H9 (cell line): ENCODE data around the gene OR2AJ1. TPM values are rescaled to one million over a fixed set of nuclear protein-coding genes. Genes with fewer than 3 reads are reported as not detected.

Experiments
- DNase-seq: peaks from one replicate; pipeline ENCODE4 v3.0.0-alpha.2; 2017
- H2AFZ ChIP-seq: one replicate; pipeline ENCODE4 v1.6.1; 2013; ENCODE audit warnings: mild to moderate bottlenecking, low read length, control low read depth, moderate library complexity
- H2AK5ac ChIP-seq: 2 replicates; pipeline ENCODE4 v1.6.1; 2013; ENCODE audit warnings: low read length, control low read depth, mixed read lengths; ENCODE audit not compliant: insufficient read length
- H2BK120ac ChIP-seq: one replicate; pipeline ENCODE4 v1.6.1; 2013; ENCODE audit warnings: low read depth, mild to moderate bottlenecking, low read length, control low read depth, inconsistent platforms; ENCODE audit not compliant: poor library complexity, severe bottlenecking
- H2BK12ac ChIP-seq: 2 replicates; pipeline ENCODE4 v1.6.1; 2013; ENCODE audit warnings: low read length, control low read depth, mixed read lengths, low read depth; ENCODE audit not compliant: insufficient read length
- H2BK15ac ChIP-seq: 2 replicates; pipeline ENCODE4 v1.6.1; 2013; ENCODE audit warnings: low read depth, low read length, control low read depth
- H2BK20ac ChIP-seq: one replicate; pipeline ENCODE4 v1.6.1; 2013; ENCODE audit warnings: low read depth, mild to moderate bottlenecking, low read length, control low read depth, inconsistent platforms; ENCODE audit not compliant: poor library complexity, severe bottlenecking
- H2BK5ac ChIP-seq: 2 replicates; pipeline ENCODE4 v1.6.1; 2013; ENCODE audit warnings: low read length, control low read depth, mixed read lengths; ENCODE audit not compliant: insufficient read length
- H3K14ac ChIP-seq: 2 replicates; pipeline ENCODE4 v1.6.1; 2013; ENCODE audit warnings: low read length, control low read depth; ENCODE audit not compliant: insufficient read depth
- H3K18ac ChIP-seq: 2 replicates; pipeline ENCODE4 v1.6.1; 2013; ENCODE audit warnings: low read depth, mild to moderate bottlenecking, mixed read lengths, low read length, control low read depth; ENCODE audit not compliant: insufficient read length
- H3K23ac ChIP-seq: 2 replicates; pipeline ENCODE4 v1.6.1; 2013; ENCODE audit warnings: low read length, control low read depth, mixed read lengths, low read depth; ENCODE audit not compliant: insufficient read length
- H3K23me2 ChIP-seq: 2 replicates; pipeline ENCODE4 v1.6.1; 2013; ENCODE audit warnings: low read depth, mild to moderate bottlenecking, mixed read lengths, low read length, control low read depth; ENCODE audit not compliant: insufficient read length, poor library complexity, severe bottlenecking
- H3K27ac ChIP-seq: 2 replicates; pipeline ENCODE4 v1.5.1; 2013; ENCODE audit warnings: low read length, control low read depth, mixed read lengths, low read depth; ENCODE audit not compliant: insufficient read length
- H3K27me3 ChIP-seq: 2 replicates; pipeline ENCODE4 v1.6.1; 2013; ENCODE audit warnings: low read length, control low read depth, inconsistent platforms; ENCODE audit not compliant: insufficient read depth
- H3K4ac ChIP-seq: 2 replicates; pipeline ENCODE4 v1.6.1; 2013; ENCODE audit warnings: low read depth, mild to moderate bottlenecking, control low read depth, inconsistent platforms, low read length, moderate library complexity
- H3K4me1 ChIP-seq: 2 replicates; pipeline ENCODE4 v1.6.1; 2013; ENCODE audit warnings: low read length, control low read depth, inconsistent platforms; ENCODE audit not compliant: insufficient read depth
- H3K4me2 ChIP-seq: 2 replicates; pipeline ENCODE4 v1.6.1; 2013; ENCODE audit warnings: low read length, control low read depth, mixed read lengths; ENCODE audit not compliant: insufficient read length, insufficient read depth
- H3K56ac ChIP-seq: 2 replicates; pipeline ENCODE4 v1.6.1; 2013; ENCODE audit warnings: low read depth, mild to moderate bottlenecking, mixed read lengths, low read length, control low read depth; ENCODE audit not compliant: insufficient read length
- H3K79me1 ChIP-seq: 2 replicates; pipeline ENCODE4 v1.6.1; 2013; ENCODE audit warnings: low read depth, mild to moderate bottlenecking, moderate library complexity, low read length, control low read depth, inconsistent platforms; ENCODE audit not compliant: insufficient read depth, poor library complexity, severe bottlenecking
- H3K79me2 ChIP-seq: 2 replicates; pipeline ENCODE4 v1.6.1; 2013; ENCODE audit warnings: low read length, control low read depth, inconsistent platforms; ENCODE audit not compliant: insufficient read depth
- H3K9ac ChIP-seq: 2 replicates; pipeline ENCODE4 v1.6.1; 2013; ENCODE audit warnings: low read length, control low read depth, mixed read lengths; ENCODE audit not compliant: insufficient read length; ENCODE audit errors: extremely low read depth
- H3K9me3 ChIP-seq: one replicate; pipeline ENCODE4 v1.6.1; 2013; ENCODE audit warnings: low read depth, low read length, inconsistent platforms; ENCODE audit not compliant: control insufficient read depth
- H3T11ph ChIP-seq: one replicate; pipeline ENCODE4 v1.6.1; 2013; ENCODE audit warnings: mild to moderate bottlenecking, low read length, control low read depth, inconsistent platforms
- H4K20me1 ChIP-seq: one replicate; pipeline ENCODE4 v1.6.1; 2013; ENCODE audit not compliant: control insufficient read depth, insufficient read length, insufficient read depth
- H4K5ac ChIP-seq: 2 replicates; pipeline ENCODE4 v1.6.1; 2013; ENCODE audit warnings: low read depth, mild to moderate bottlenecking, mixed read lengths, low read length, control low read depth; ENCODE audit not compliant: insufficient read length
- H4K8ac ChIP-seq: replicated peaks from 2 replicates; pipeline ENCODE4 v1.6.1; 2013; ENCODE audit warnings: low read length, control low read depth, mixed read lengths, low read depth; ENCODE audit not compliant: insufficient read length
- H4K91ac ChIP-seq: 2 replicates; pipeline ENCODE4 v1.6.1; 2013; ENCODE audit warnings: low read depth, mild to moderate bottlenecking, moderate library complexity, mixed read lengths, low read length, control low read depth; ENCODE audit not compliant: insufficient read length
- H3K27ac Mint-ChIP-seq, 3 experiments: 2 replicates in 2 of 3; 3 replicates in 1 of 3; pipeline ENCODE4 v1.8.0; 2020 to 2021; ENCODE audit warnings: mixed read lengths in 3 of 3, mild to moderate bottlenecking in 1 of 3, moderate library complexity in 1 of 3
- H3K27me3 Mint-ChIP-seq: 2 replicates; pipeline ENCODE4 v1.8.0; 2021; ENCODE audit warnings: low read depth, mild to moderate bottlenecking, moderate library complexity, mixed read lengths
- H3K36me3 Mint-ChIP-seq, 3 experiments: 2 replicates in 2 of 3; 3 replicates in 1 of 3; pipeline ENCODE4 v1.8.0; 2020 to 2021; ENCODE audit warnings: low read depth in 3 of 3, mixed read lengths in 3 of 3; ENCODE audit not compliant: insufficient read depth in 1 of 3
- H3K4me1 Mint-ChIP-seq, 2 experiments: 2 replicates each; pipeline ENCODE4 v1.8.0; 2020; ENCODE audit warnings: mixed read lengths in 2 of 2
- H3K4me3 Mint-ChIP-seq, 2 experiments: 2 replicates in 1 of 2; 3 replicates in 1 of 2; pipeline ENCODE4 v1.8.0; 2020 to 2021; ENCODE audit warnings: mild to moderate bottlenecking in 2 of 2, mixed read lengths in 2 of 2, moderate library complexity in 1 of 2
- H3K9me3 Mint-ChIP-seq, 2 experiments: 2 replicates in 1 of 2; 3 replicates in 1 of 2; pipeline ENCODE4 v1.8.0; 2020; ENCODE audit warnings: mild to moderate bottlenecking in 2 of 2, mixed read lengths in 2 of 2, moderate library complexity in 1 of 2
- CTCF ChIP-seq: fragments of 200-600 bp; sonication (generic); conservative IDR thresholded peaks from 3 replicates; pipeline ENCODE4 v1.8.0; 2021; ENCODE audit warnings: antibody characterized with exemption, mild to moderate bottlenecking
- WGBS: extraction: QIAGEN DNeasy Blood & Tissue Kit; methylation state at CpG from one replicate; pipeline ENCODE4 v1.1.7; 2013; ENCODE audit warnings: missing lambda C conversion rate, low lambda C conversion rate, mixed read lengths; ENCODE audit not compliant: insufficient read length; ENCODE audit errors: extremely low coverage; 5-methylcytosine and 5-hydroxymethylcytosine counted together
- total RNA-seq: library from RNA; stranded (reverse); gene quantifications from 2 replicates; pipeline ENCODE4 v1.2.1, GENCODE V29; 2021

The OR2AJ1 gene
- total RNA-seq, 1 experiment from 2014 or later: not detected

GRCh38 chr1:247961791-247962190 is 37.1 kb downstream of the OR2AJ1 start:
- Histone ChIP-seq H3K27ac (no peak overlapping the region), H2BK15ac (no peak overlapping the region), H3K18ac (no peak overlapping the region), H3K14ac (no peak overlapping the region), H2AFZ (no peak overlapping the region), H3K4me2 (no peak overlapping the region), H3K9ac (no peak overlapping the region), H3K79me2 (no peaks in the 10 kb centered on the region), H4K8ac (no peak overlapping the region), H3K23me2 (no peaks in the 10 kb centered on the region), H2AK5ac (no peak overlapping the region), H3K4ac (no peak overlapping the region), H4K91ac (no peak overlapping the region), H3K27me3 (no peaks in the 10 kb centered on the region), H3T11ph (no peak overlapping the region), H2BK5ac (no peak overlapping the region), H3K79me1 (no peaks in the 10 kb centered on the region), H3K4me1 (no peaks in the 10 kb centered on the region), H3K9me3 (peaks cover 49% of the 10 kb centered on the region), H4K5ac (no peak overlapping the region), H2BK12ac (no peak overlapping the region), H3K56ac (no peak overlapping the region), H3K23ac (no peak overlapping the region), H4K20me1 (no peaks in the 10 kb centered on the region), H2BK20ac (no peak overlapping the region), H2BK120ac (no peak overlapping the region)
- no peak for DNase-seq
- peaks cover 0 to 21% (median 5%) of the 10 kb centered on the region in 3 experiments; a peak in 4 of 7 replicates for H3K36me3 Mint-ChIP-seq
- 0 out of 2 replicates have a peak, but pooled peaks cover 1% of the 10 kb centered on the region for H3K27me3 Mint-ChIP-seq
- no CpG with 5 or more reads among the region's 3 CpGs for WGBS
- no peaks in the 10 kb centered on the region for H3K4me1 Mint-ChIP-seq
- H3K27ac Mint-ChIP-seq: no peak overlapping the region
- TF ChIP-seq CTCF: no peak
- peaks cover 66 to 72% of the 10 kb centered on the region in 2 experiments for H3K9me3 Mint-ChIP-seq
- no peak overlapping the region for H3K4me3 Mint-ChIP-seq
